CD14-positive monocyte (primary cell): Measurements from ENCODE around the gene PDGFA. TPM values are rescaled to one million over a fixed set of nuclear protein-coding genes. Genes with fewer than 3 reads are reported as not detected.

Source experiments
- DNase-seq, 3 donors: peaks; one replicate each; pipeline ENCODE4 v3.0.0-alpha.2; 2011 to 2022
- H2AFZ ChIP-seq: 2 replicates; pipeline ENCODE4 v1.6.0; 2012; ENCODE audit warnings: mild to moderate bottlenecking, low read depth, low read length, inconsistent platforms; ENCODE audit not compliant: insufficient read depth, poor library complexity, severe bottlenecking
- H3K27ac ChIP-seq, 2 donors: 1 replicate in 1 of 2; 2 replicates in 1 of 2; pipeline ENCODE4 v1.5.1; 2012 to 2013; ENCODE audit warnings: low read length in 2 of 2, control low read depth in 1 of 2, inconsistent platforms in 1 of 2, low read depth in 1 of 2, mild to moderate bottlenecking in 1 of 2
- H3K27me3 ChIP-seq, 2 donors: one replicate each; pipeline versions ENCODE4 v1.6.0 to v1.6.1; 2011 to 2013; ENCODE audit warnings: low read length in 2 of 2; ENCODE audit not compliant: control insufficient read depth in 2 of 2, insufficient read depth in 2 of 2
- H3K36me3 ChIP-seq, 2 donors: replicated peaks in 1 of 2; 1 replicate in 1 of 2; 2 replicates in 1 of 2; pipeline versions ENCODE4 v1.5.1 to v1.6.1; 2012 to 2013; ENCODE audit warnings: low read length in 2 of 2, control low read depth in 1 of 2, inconsistent platforms in 1 of 2, mild to moderate bottlenecking in 1 of 2; ENCODE audit not compliant: insufficient read depth in 2 of 2, control insufficient read depth in 1 of 2
- H3K4me1 ChIP-seq, 2 donors: 1 replicate in 1 of 2; 2 replicates in 1 of 2; pipeline versions ENCODE4 v1.5.1 to v1.6.1; 2012 to 2013; ENCODE audit warnings: low read length in 2 of 2, control low read depth in 1 of 2, inconsistent platforms in 1 of 2, mild to moderate bottlenecking in 1 of 2, moderate library complexity in 1 of 2; ENCODE audit not compliant: insufficient read depth in 2 of 2, control insufficient read depth in 1 of 2
- H3K4me2 ChIP-seq: replicated peaks from 2 replicates; pipeline ENCODE3; 2012; ENCODE audit warnings: low read length, moderate library complexity, mild to moderate bottlenecking; ENCODE audit not compliant: poor library complexity, severe bottlenecking; ENCODE audit errors: extremely low read depth
- H3K4me3 ChIP-seq, 3 experiments: fragments of 200-600 bp in 1 of 3; sonication (generic) in 1 of 3; replicated peaks in 1 of 3; 1 replicate in 2 of 3; 2 replicates in 1 of 3; pipeline ENCODE4 v1.5.1; 2011 to 2013; ENCODE audit warnings: low read length in 3 of 3, mild to moderate bottlenecking in 3 of 3, control low read depth in 2 of 3, low read depth in 2 of 3, inconsistent platforms in 1 of 3, moderate library complexity in 1 of 3
- H3K79me2 ChIP-seq: 2 replicates; pipeline ENCODE4 v1.6.0; 2012; ENCODE audit warnings: mild to moderate bottlenecking, control low read depth, inconsistent platforms, low read length, moderate library complexity; ENCODE audit not compliant: insufficient read depth
- H3K9ac ChIP-seq: 2 replicates; pipeline ENCODE4 v1.6.0; 2017; ENCODE audit warnings: low read length, mild to moderate bottlenecking; ENCODE audit not compliant: insufficient read depth, poor library complexity, severe bottlenecking
- H3K9me3 ChIP-seq, 2 donors: replicated peaks in 1 of 2; 1 replicate in 1 of 2; 2 replicates in 1 of 2; pipeline versions ENCODE4 v1.5.1 to v1.6.1; 2012 to 2013; ENCODE audit warnings: low read length in 2 of 2, control low read depth in 1 of 2; ENCODE audit not compliant: control insufficient read depth in 1 of 2, insufficient read depth in 1 of 2
- H4K20me1 ChIP-seq: 2 replicates; pipeline ENCODE4 v1.6.0; 2012; ENCODE audit warnings: mild to moderate bottlenecking, low read length, control low read depth, moderate library complexity; ENCODE audit not compliant: insufficient read depth
- H3K27ac Mint-ChIP-seq, 7 donors: one replicate each; pipeline ENCODE4 v1.8.0; 2020; ENCODE audit warnings: mild to moderate bottlenecking in 7 of 7, mixed read lengths in 7 of 7, moderate library complexity in 6 of 7, inconsistent platforms in 2 of 7
- H3K27me3 Mint-ChIP-seq, 3 donors: one replicate each; pipeline ENCODE4 v1.8.0; 2021 to 2022; ENCODE audit warnings: low read depth in 3 of 3, mild to moderate bottlenecking in 3 of 3, mixed read lengths in 3 of 3, moderate library complexity in 3 of 3, inconsistent platforms in 1 of 3
- H3K36me3 Mint-ChIP-seq, 2 donors: one replicate each; pipeline ENCODE4 v1.8.0; 2020; ENCODE audit warnings: mixed read lengths in 2 of 2, inconsistent platforms in 1 of 2, mild to moderate bottlenecking in 1 of 2
- H3K4me1 Mint-ChIP-seq: one replicate; pipeline ENCODE4 v1.8.0; 2020; ENCODE audit warnings: mild to moderate bottlenecking, mixed read lengths
- H3K4me3 Mint-ChIP-seq, 2 donors: one replicate each; pipeline ENCODE4 v1.8.0; 2020; ENCODE audit warnings: mild to moderate bottlenecking in 2 of 2, mixed read lengths in 2 of 2, moderate library complexity in 1 of 2
- H3K9me3 Mint-ChIP-seq, 7 donors: one replicate each; pipeline ENCODE4 v1.8.0; 2020 to 2022; ENCODE audit warnings: mixed read lengths in 7 of 7, mild to moderate bottlenecking in 6 of 7, moderate library complexity in 6 of 7, inconsistent platforms in 2 of 7
- CTCF ChIP-seq: fragments of 200-600 bp; IDR thresholded peaks from one replicate; pipeline ENCODE4 v1.8.0; 2022; ENCODE audit warnings: antibody characterized with exemption, mild to moderate bottlenecking
- WGBS: methylation state at CpG from one replicate; pipeline ENCODE4 v1.1.5; 2013; ENCODE audit warnings: missing lambda C conversion rate; ENCODE audit not compliant: insufficient coverage; 5-methylcytosine and 5-hydroxymethylcytosine counted together
- intact Hi-C, 2 donors: fragments of 100-400 bp; cut with micrococcal nuclease; formaldehyde crosslinking; loops; one replicate each; pipeline versions ENCODE4 v1.15.0 to v1.15.1; 2023
- polyA plus RNA-seq, 3 donors: library from polyadenylated mRNA; depleted of rRNA in 1 of 3; unstranded in 2 of 3; stranded (reverse) in 1 of 3; fragments of 300-500 nt in 2 of 3; fragments of >200 nt in 1 of 3; fragmentation: Illumina TruSeq in 2 of 3; gene quantifications; 1 replicate in 2 of 3; 2 replicates in 1 of 3; pipeline ENCODE4 v1.2.3, GENCODE V29; 2012 to 2021

PDGFA gene
- polyA plus RNA-seq, 3 donors, result 0.29 TPM; not detected in 2

GRCh38 chr7:476736-477360 lies 42.8 kb downstream of the PDGFA start:
- peaks cover 1 to 7% (median 3%) of the 10 kb centered on the region in 3 donors for H3K27me3 Mint-ChIP-seq
- WGBS, result 87% methylated on average over 25 of the region's 33 CpGs
- no peaks in the 10 kb centered on the region for H3K36me3 ChIP-seq
- no peak overlapping the region for H3K27ac ChIP-seq
- no peaks in the 10 kb centered on the region for H3K4me1 Mint-ChIP-seq
- no peak for DNase-seq
- no peaks in the 10 kb centered on the region for H3K79me2 ChIP-seq
- intact Hi-C loops, result no loop called here
- H3K9me3 ChIP-seq, result peaks cover 9 to 22% of the 10 kb centered on the region in 2 donors
- no peak overlapping the region for H3K4me2 ChIP-seq
- no peaks in the 10 kb centered on the region for H3K27me3 ChIP-seq
- no peak overlapping the region for H3K27ac Mint-ChIP-seq
- H3K4me3 ChIP-seq, result no peak overlapping the region
- H2AFZ ChIP-seq, result no peak overlapping the region
- no peaks in the 10 kb centered on the region for H4K20me1 ChIP-seq
- H3K9me3 Mint-ChIP-seq, result peaks cover 11 to 21% (median 13%) of the 10 kb centered on the region in 7 donors
- H3K4me3 Mint-ChIP-seq, result no peak overlapping the region
- no peak overlapping the region for H3K9ac ChIP-seq
- no peaks in the 10 kb centered on the region for H3K4me1 ChIP-seq
- no peak for TF ChIP-seq CTCF
- no peaks in the 10 kb centered on the region for H3K36me3 Mint-ChIP-seq

GRCh38 chr7:475951-476441 lies 43.6 kb downstream of the PDGFA start:
- no peak overlapping the region for H2AFZ ChIP-seq
- WGBS, result 70% methylated on average over 15 of the region's 15 CpGs
- H3K27me3 ChIP-seq, result no peaks in the 10 kb centered on the region
- no peaks in the 10 kb centered on the region for H3K4me1 ChIP-seq
- Mint-ChIP-seq H3K27me3 (peaks cover 1 to 7% (median 3%) of the 10 kb centered on the region in 3 donors), H3K4me3 (no peak overlapping the region), H3K4me1 (no peaks in the 10 kb centered on the region), H3K27ac (no peak overlapping the region), H3K36me3 (no peaks in the 10 kb centered on the region), H3K9me3 (peaks cover 11 to 22% (median 15%) of the 10 kb centered on the region in 7 donors)
- H3K9ac ChIP-seq, result no peak overlapping the region
- H4K20me1 ChIP-seq, result no peaks in the 10 kb centered on the region
- H3K9me3 ChIP-seq, result peaks cover 9 to 22% of the 10 kb centered on the region in 2 donors
- no peak overlapping the region for H3K4me3 ChIP-seq
- H3K36me3 ChIP-seq, result no peaks in the 10 kb centered on the region
- no peak overlapping the region for H3K27ac ChIP-seq
- no peak for TF ChIP-seq CTCF
- intact Hi-C loops, result no loop called here
- DNase-seq, result no peak
- H3K4me2 ChIP-seq, result no peak overlapping the region
- H3K79me2 ChIP-seq, result no peaks in the 10 kb centered on the region
